ENCODE data around the gene ZNF443. TPM values are rescaled to one million over a fixed set of nuclear protein-coding genes. Genes with fewer than 3 reads are reported as not detected.

ZNF443 gene
- polyA plus RNA-seq, 1 donor from 2014 or later, result 2.4 TPM

- H3K4me1 Mint-ChIP-seq, result no peaks in the 10 kb centered on the region
- H3K9me3 Mint-ChIP-seq, result peaks cover 19 to 44% (median 32%) of the 10 kb centered on the region in 3 donors
- peaks cover 12% of the 10 kb centered on the region for H3K36me3 Mint-ChIP-seq
- no peak overlapping the region for H3K27ac Mint-ChIP-seq
- no peak overlapping the region for H3K4me3 Mint-ChIP-seq
- no peaks in the 10 kb centered on the region for H3K27me3 Mint-ChIP-seq
These were observed 60.9 kb downstream of the ZNF443 start for GRCh38 chr19:12379732-12380443.

Other genes starting within 250 kb of the ZNF443 start
- 18.9 TPM for gene ZNF44, start 146.1 kb downstream of the ZNF443 start, polyA plus RNA-seq
- gene ZNF563, start 107.4 kb downstream of the ZNF443 start, polyA plus RNA-seq, result 3.7 TPM
- 2.3 TPM for gene ZNF442, start 75.3 kb downstream of the ZNF443 start, polyA plus RNA-seq
- gene ZNF799, start 39.8 kb downstream of the ZNF443 start, polyA plus RNA-seq, result 10.2 TPM
- 2.6 TPM for gene ZNF709, start 43.8 kb upstream of the ZNF443 start, polyA plus RNA-seq
- gene ZNF564, start 110.5 kb upstream of the ZNF443 start, polyA plus RNA-seq, result 16.2 TPM
- gene ZNF490, start 169.8 kb upstream of the ZNF443 start, polyA plus RNA-seq, result 6.7 TPM
- gene ZNF791, start 169.9 kb upstream of the ZNF443 start, polyA plus RNA-seq, result 13.3 TPM
- 99.6 TPM for gene MAN2B1, start 225.7 kb upstream of the ZNF443 start, polyA plus RNA-seq
- gene WDR83, start 225.8 kb upstream of the ZNF443 start, polyA plus RNA-seq, result 18.4 TPM
- 111 TPM for gene DHPS, start 240.9 kb upstream of the ZNF443 start, polyA plus RNA-seq
- not detected for gene GNG14, start 247.0 kb upstream of the ZNF443 start, polyA plus RNA-seq